Measurements from ENCODE around the gene RUNX2.

DNA sequence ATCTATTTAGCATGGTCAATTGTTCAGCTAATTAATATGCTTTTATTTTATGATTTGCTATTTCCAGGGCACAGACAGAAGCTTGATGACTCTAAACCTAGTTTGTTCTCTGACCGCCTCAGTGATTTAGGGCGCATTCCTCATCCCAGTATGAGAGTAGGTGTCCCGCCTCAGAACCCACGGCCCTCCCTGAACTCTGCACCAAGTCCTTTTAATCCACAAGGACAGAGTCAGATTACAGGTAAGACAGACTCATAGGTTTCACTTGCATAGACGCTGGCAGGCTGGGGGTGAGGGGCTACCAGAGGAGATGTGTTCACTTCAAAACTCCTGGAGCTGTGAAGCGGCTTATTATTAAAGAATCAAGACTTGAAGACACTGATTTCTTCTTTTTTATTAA, 163.7 kb downstream of the RUNX2 start:
- no peak for TF ChIP-seq JUNB (IDR thresholded peaks at IDR 0.05; ENCODE audit: unreplicated experiment)
- TF ChIP-seq, protein P1, sequence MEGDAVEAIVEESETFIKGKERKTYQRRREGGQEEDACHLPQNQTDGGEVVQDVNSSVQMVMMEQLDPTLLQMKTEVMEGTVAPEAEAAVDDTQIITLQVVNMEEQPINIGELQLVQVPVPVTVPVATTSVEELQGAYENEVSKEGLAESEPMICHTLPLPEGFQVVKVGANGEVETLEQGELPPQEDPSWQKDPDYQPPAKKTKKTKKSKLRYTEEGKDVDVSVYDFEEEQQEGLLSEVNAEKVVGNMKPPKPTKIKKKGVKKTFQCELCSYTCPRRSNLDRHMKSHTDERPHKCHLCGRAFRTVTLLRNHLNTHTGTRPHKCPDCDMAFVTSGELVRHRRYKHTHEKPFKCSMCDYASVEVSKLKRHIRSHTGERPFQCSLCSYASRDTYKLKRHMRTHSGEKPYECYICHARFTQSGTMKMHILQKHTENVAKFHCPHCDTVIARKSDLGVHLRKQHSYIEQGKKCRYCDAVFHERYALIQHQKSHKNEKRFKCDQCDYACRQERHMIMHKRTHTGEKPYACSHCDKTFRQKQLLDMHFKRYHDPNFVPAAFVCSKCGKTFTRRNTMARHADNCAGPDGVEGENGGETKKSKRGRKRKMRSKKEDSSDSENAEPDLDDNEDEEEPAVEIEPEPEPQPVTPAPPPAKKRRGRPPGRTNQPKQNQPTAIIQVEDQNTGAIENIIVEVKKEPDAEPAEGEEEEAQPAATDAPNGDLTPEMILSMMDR (conservative IDR thresholded peaks at IDR 0.05; ENCODE audit: low read depth in 2 of 2), result no peak
- TF ChIP-seq, protein P2, sequence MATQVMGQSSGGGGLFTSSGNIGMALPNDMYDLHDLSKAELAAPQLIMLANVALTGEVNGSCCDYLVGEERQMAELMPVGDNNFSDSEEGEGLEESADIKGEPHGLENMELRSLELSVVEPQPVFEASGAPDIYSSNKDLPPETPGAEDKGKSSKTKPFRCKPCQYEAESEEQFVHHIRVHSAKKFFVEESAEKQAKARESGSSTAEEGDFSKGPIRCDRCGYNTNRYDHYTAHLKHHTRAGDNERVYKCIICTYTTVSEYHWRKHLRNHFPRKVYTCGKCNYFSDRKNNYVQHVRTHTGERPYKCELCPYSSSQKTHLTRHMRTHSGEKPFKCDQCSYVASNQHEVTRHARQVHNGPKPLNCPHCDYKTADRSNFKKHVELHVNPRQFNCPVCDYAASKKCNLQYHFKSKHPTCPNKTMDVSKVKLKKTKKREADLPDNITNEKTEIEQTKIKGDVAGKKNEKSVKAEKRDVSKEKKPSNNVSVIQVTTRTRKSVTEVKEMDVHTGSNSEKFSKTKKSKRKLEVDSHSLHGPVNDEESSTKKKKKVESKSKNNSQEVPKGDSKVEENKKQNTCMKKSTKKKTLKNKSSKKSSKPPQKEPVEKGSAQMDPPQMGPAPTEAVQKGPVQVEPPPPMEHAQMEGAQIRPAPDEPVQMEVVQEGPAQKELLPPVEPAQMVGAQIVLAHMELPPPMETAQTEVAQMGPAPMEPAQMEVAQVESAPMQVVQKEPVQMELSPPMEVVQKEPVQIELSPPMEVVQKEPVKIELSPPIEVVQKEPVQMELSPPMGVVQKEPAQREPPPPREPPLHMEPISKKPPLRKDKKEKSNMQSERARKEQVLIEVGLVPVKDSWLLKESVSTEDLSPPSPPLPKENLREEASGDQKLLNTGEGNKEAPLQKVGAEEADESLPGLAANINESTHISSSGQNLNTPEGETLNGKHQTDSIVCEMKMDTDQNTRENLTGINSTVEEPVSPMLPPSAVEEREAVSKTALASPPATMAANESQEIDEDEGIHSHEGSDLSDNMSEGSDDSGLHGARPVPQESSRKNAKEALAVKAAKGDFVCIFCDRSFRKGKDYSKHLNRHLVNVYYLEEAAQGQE (IDR thresholded peaks at IDR 0.05; ENCODE audit: unreplicated experiment), result no peak
- TF ChIP-seq EZH2phosphoT487 (IDR thresholded peaks at IDR 0.05; ENCODE audit: unreplicated experiment), result no peak
